B cell (primary cell): Measurements from ENCODE around the gene MAPT.

Experiments
- CTCF ChIP-seq: fragments of 200-600 bp; IDR thresholded peaks from one replicate; pipeline ENCODE4 v1.8.0; 2022; ENCODE audit warnings: antibody characterized with exemption, mild to moderate bottlenecking
- EZH2 ChIP-seq: IDR thresholded peaks from 2 replicates; pipeline ENCODE4 v1.6.1; 2012; ENCODE audit warnings: borderline replicate concordance, low read depth, mild to moderate bottlenecking, moderate library complexity, low read length; ENCODE audit not compliant: insufficient read depth, poor library complexity, severe bottlenecking

GRCh38 chr17:45877467-45877866 is 16.9 kb upstream of the MAPT start:
- TF ChIP-seq CTCF, result no peak
- no peak for TF ChIP-seq EZH2
